Rectal smooth muscle tissue (tissue), 1 donor: Measurements from ENCODE around the gene NBEAL2.
"Not testable (repeated sequence)": the region's sequence is repeated elsewhere in the genome, so short reads cannot be mapped to it uniquely, and the experiment has no call there.

ENCODE experiments used
- H3K27ac ChIP-seq: one replicate; pipeline ENCODE4 v1.7.0; 2013; ENCODE audit warnings: low read depth, low read length, inconsistent platforms
- H3K27me3 ChIP-seq: one replicate; pipeline ENCODE4 v1.7.0; 2013; ENCODE audit warnings: low read length; ENCODE audit not compliant: control insufficient read depth, insufficient read depth
- H3K36me3 ChIP-seq: one replicate; pipeline ENCODE4 v1.7.0; 2013; ENCODE audit warnings: low read length; ENCODE audit not compliant: control insufficient read depth, insufficient read depth
- H3K4me1 ChIP-seq: one replicate; pipeline ENCODE4 v1.7.0; 2013; ENCODE audit warnings: low read length; ENCODE audit not compliant: control insufficient read depth, insufficient read depth
- H3K4me3 ChIP-seq: one replicate; pipeline ENCODE4 v1.7.0; 2013; ENCODE audit warnings: low read length
- H3K9ac ChIP-seq: one replicate; pipeline ENCODE4 v1.7.0; 2013; ENCODE audit warnings: low read length

The NBEAL2 gene

DNA sequence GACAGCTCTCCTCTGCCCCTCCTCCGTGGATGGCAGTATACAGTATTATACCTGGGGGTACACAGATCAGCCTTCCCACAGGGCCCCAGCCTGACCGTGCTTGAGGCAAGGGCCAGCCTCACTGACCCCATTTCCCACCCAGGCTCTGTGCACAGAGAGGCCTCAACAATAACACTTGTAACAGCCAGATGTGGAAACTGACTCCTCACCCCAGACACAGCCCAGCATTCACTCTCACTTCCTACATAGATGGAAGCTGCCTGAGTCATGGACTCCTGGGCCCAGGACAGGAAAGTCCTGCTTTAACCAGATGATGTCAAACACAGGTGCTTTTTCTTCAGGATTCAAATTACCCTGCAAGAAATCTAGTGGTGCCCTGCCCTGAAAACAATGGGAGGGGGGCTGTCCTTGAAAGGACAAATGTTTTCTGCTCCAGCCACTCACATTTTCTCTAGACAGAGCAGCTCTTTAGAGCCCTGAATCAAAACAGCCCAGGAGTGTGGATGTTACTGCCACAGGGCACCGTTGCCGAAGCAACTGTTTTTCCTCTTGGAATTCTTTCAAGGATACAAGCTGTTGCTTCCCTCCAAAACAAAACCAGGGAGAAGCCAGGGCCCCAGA lies 19.3 kb upstream of the NBEAL2 start:
- Histone ChIP-seq H3K36me3 (peaks cover 2% of the 10 kb centered on the region), H3K27me3 (no peaks in the 10 kb centered on the region), H3K4me1 (peaks cover 27% of the 10 kb centered on the region), H3K9ac (peak overlapping the region; percentile 7), H3K4me3 (no peak overlapping the region), H3K27ac (peak overlapping the region; percentile 80)

DNA sequence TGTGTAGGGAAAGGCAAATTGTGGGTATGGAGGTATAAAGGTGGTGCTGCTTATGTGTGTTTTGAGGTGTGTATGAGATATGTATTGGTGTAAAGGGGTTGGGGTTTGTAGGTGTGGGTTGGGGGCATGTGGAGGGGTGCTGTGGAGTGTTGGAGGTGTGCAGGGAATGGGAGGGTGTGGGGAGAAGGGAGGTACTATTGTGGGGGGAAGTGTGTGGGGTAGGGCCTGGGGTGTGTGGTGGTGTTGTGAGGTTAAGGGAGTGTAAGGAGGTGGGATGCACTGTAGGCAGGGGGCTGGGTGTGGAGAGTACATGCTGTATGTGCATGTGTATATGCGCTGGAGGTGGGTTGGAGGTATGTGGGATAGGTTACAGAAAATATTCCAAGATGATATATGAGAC lies 18.6 kb upstream of the NBEAL2 start:
- no peak overlapping the region for H3K4me3 ChIP-seq
- peaks cover 27% of the 10 kb centered on the region for H3K4me1 ChIP-seq
- H3K36me3 ChIP-seq = peaks cover 2% of the 10 kb centered on the region
- no peaks in the 10 kb centered on the region for H3K27me3 ChIP-seq
- H3K27ac ChIP-seq = peak overlapping the region; percentile 80
- no peak overlapping the region for H3K9ac ChIP-seq

DNA sequence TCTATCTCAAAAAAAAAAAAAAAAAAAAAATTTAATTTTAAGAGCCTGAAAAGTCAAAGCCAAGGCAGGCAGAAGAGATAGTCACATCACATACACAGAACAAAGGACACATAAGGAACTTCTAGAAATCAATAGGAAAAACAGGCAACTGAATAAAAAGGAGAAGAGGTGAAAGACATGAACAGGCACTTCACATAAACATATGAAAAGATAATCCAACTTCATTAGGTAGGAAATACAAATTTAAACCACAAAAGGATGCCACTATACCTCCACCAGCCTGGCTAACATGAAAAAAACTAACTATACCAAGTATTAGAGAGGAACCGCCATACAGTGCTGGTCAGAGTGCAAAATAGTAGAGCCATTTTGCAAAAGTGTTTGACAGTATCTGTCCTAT lies 17.0 kb upstream of the NBEAL2 start:
- H3K27ac ChIP-seq = no peak overlapping the region

DNA sequence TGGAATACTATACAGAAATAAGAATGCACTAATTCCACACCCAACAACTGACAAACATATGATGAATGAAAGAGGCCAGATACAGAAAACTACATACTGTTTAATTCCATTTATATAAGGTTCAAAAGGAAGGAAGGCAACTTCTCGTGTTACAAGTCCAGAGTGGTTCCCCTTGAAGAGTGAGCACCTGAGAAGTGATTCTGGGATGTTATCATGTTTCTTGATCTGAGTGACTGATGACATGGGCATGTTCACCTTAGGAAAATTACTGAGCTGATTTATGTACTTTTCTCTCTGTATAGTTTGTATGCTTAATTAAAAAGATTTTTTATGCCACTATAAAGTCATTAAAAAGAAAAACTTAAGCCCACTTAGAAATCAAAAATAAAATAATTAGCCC lies 16.5 kb upstream of the NBEAL2 start:
- Histone ChIP-seq H3K36me3 (peaks cover 2% of the 10 kb centered on the region), H3K4me1 (peaks cover 27% of the 10 kb centered on the region), H3K4me3 (no peak overlapping the region), H3K9ac (no peak overlapping the region), H3K27ac (no peak overlapping the region), H3K27me3 (no peaks in the 10 kb centered on the region)

More for the DNA sequence above, 17.0 kb upstream of the NBEAL2 start:
- peaks cover 2% of the 10 kb centered on the region for H3K36me3 ChIP-seq
- H3K9ac ChIP-seq = no peak overlapping the region
- H3K27me3 ChIP-seq = no peaks in the 10 kb centered on the region
- peaks cover 27% of the 10 kb centered on the region for H3K4me1 ChIP-seq
- H3K4me3 ChIP-seq = no peak overlapping the region

DNA sequence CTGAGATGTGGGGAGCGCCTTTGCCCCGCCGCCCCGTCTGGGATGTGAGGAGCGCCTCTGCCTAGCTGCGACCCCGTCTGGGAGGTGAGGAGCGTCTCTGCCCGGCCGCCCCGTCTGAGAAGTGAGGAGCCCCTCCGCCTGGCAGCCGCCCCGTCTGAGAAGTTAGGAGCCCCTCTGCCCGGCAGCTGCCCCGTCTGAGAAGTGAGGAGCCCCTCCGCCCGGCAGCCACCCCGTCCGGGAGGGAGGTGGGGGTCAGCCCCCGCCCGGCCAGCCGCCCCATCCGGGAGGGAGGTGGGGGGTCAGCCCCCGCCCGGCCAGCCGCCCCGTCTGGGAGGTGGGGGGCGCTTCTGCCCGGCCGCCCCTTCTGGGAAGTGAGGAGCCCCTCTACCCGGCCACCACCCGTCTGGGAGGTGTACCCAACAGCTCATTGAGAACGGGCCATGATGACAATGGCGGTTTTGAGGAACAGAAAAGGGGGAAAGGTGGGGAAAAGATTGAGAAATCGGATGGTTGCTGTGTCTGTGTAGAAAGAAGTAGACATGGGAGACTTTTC lies 15.4 kb upstream of the NBEAL2 start:
- not testable (repeated sequence) for H3K36me3 ChIP-seq, H3K27ac ChIP-seq, H3K9ac ChIP-seq, H3K27me3 ChIP-seq, H3K4me3 ChIP-seq
- H3K4me1 ChIP-seq = peaks cover 22% of the 10 kb centered on the region

DNA sequence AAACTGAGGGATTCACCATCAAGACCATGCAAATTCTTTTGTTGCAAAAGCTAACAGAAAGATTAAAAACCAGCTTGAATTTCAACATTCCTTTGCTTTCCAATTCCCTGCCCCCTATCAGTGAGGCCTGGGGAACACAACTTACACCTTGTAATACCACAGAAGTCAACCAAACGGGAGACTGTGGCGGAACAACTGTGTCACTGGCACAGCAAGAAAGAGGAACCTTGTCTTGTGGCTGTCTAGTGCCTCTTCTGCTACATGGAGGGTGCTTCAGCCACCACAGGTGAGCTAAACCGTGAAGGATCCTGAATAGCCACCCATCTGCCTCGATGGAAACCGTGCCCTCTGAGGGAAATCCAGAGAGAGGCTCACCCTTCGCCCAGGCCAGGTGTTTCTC lies 14.3 kb upstream of the NBEAL2 start:
- Histone ChIP-seq H3K27ac (no peak overlapping the region), H3K4me1 (peaks cover 11% of the 10 kb centered on the region), H3K27me3 (no peaks in the 10 kb centered on the region), H3K9ac (no peak overlapping the region), H3K4me3 (no peak overlapping the region), H3K36me3 (peaks cover 2% of the 10 kb centered on the region)

DNA sequence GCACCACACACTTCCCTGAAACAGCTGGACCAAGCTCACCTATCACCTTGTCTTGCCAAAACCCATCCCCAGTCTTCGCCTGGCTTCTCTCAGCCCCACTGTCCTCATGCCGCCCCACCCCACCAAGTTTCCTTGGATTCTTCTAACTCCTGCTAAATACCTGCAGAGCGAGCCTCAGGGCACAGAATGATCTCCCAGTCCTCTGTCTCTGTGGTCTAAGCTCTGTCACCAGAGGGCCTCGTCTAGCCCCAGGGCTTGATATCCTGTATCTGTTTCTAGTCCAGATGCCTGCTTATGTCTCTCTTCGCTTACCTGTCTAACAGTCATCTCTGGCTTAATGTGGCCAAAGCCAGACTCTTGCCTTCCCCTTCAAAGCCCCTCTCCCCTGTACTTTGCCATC lies 12.7 kb upstream of the NBEAL2 start:
- Histone ChIP-seq H3K36me3 (peaks cover 2% of the 10 kb centered on the region), H3K27me3 (no peaks in the 10 kb centered on the region), H3K27ac (no peak overlapping the region), H3K4me1 (peaks cover 12% of the 10 kb centered on the region), H3K4me3 (no peak overlapping the region), H3K9ac (no peak overlapping the region)

DNA sequence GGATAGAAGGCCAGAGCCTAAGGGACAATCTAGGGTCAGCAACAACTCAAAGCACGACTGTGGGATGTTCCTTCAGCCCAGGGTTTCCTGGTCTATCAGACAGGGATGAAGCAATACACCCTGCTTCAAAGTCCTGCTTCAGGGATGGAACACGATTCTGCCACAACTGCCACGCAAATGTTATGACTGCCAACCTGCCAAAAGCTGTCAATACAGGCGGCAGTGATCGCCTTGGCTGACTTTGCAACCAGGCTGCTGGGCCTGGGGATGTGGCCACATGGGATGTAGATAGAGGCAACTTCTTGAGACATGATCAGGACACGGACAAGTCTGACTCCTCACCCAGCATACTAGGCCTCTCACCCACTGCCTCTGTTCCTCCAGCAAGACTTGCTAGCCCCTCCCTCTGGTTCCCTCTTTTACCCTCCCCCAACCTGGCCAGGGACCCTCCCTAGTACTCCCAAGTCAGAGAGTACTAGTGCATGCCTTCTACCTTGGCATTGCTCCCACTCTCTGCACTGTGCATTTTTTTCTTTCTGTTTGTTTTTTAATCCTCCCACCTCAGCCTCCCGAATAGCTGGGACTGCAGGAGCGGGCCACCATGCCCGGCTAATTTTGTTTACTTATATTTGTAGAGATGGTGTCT lies 10.6 kb upstream of the NBEAL2 start:
- H3K27me3 ChIP-seq = no peaks in the 10 kb centered on the region
- H3K4me3 ChIP-seq = no peak overlapping the region
- H3K9ac ChIP-seq = no peak overlapping the region
- no peak overlapping the region for H3K27ac ChIP-seq
- H3K36me3 ChIP-seq = no peaks in the 10 kb centered on the region
- H3K4me1 ChIP-seq = peaks cover 12% of the 10 kb centered on the region

DNA sequence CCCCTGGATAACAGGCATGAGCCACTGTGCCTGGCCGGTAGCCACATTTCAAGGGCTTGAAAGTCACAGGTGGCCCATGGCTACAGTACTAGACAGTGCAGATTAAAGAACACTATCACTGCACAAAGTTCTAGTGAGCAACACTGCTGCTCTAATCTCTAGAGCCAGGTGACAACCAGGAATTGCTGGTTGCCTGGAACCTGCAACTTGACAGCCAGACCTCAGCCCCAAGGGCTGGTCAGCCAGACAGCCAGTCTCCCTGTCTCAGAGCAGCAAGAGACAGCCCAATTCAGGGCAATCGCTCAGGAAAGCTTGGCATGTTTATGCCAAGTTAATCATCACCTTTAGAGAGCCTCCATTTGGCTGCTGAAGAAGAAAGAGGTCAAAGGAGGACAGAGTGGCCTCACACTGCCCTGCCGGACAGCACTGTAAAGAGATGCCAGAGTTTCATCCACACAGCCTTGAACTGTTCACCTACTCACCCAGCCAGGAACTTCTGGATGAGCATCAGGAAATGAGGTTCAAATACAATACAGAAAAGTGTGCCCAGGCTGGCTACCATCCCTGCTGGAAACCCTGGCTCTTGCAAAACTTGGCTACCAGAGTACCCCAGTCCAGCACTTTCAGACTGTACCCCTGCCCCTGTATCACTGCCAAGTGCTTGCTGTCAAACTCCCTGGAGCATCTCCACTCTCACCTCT lies 8.9 kb upstream of the NBEAL2 start:
- Histone ChIP-seq H3K4me3 (no peak overlapping the region), H3K4me1 (peaks cover 12% of the 10 kb centered on the region), H3K36me3 (no peaks in the 10 kb centered on the region), H3K27ac (no peak overlapping the region), H3K9ac (no peak overlapping the region), H3K27me3 (no peaks in the 10 kb centered on the region)

DNA sequence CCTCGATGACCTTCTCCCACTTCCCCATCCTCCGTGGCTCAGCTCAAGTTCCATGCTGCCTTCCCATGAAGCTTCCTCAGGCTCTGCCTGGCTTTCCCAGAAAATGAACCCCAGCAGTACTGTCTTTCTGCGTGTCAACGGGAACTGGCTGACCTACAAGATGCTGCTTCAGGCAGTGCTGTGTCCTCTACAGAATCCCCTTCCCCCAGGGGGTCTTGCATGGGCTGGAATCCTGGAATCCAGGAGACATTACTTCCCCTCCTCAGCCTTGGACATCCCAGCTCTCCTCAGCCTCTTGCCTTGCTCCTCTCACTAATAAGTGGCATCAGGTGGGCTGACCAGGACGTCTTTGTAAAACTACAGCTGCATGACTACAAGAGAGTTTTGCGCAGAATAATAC lies 8.3 kb upstream of the NBEAL2 start:
- no peak overlapping the region for H3K9ac ChIP-seq
- H3K36me3 ChIP-seq = peaks cover 3% of the 10 kb centered on the region
- peak overlapping the region; percentile 2 for H3K4me3 ChIP-seq
- peaks cover 12% of the 10 kb centered on the region for H3K4me1 ChIP-seq
- H3K27me3 ChIP-seq = no peaks in the 10 kb centered on the region
- no peak overlapping the region for H3K27ac ChIP-seq

DNA sequence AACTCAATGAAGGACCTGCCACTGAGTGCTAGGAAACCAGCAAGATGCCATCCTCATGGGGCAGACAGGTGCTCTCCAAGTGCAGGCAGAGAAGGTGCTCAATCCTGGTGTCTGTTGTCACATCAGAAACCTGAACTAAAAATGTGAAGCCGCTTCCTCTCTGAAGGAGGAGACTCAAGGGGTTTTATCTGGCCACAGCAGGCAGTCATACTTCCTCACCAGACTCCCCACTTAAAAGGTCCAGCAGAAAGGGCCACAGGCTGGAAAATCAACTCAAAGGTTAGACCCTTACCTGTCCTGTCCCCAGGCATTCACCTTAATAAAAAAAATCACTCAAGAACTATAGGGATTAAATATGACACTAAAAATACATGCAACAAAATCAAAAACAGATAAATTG lies 7.7 kb upstream of the NBEAL2 start:
- H3K27ac ChIP-seq = no peak overlapping the region

DNA sequence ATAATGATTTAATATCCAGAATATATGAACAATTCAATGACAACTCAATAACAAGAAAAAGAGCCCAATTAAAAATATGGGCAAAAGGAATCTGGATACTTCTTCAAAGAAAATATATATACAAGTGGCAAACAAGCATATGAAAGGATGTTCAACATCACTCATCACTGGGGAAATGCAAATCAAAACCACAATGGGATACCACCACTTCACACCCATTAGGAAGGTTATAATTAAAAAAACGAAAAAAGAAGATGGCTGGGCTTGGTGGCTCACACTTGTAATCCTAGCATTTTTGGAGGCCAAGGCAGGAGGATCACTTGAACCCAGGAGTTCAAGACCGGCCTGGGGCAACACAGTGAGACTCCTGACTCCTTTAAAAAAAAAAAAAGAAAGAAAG lies 7.1 kb upstream of the NBEAL2 start:
- Histone ChIP-seq H3K9ac (no peak overlapping the region), H3K27me3 (no peaks in the 10 kb centered on the region), H3K36me3 (peaks cover 3% of the 10 kb centered on the region), H3K4me3 (no peak overlapping the region), H3K27ac (no peak overlapping the region), H3K4me1 (peaks cover 12% of the 10 kb centered on the region)

More for the DNA sequence above, 7.7 kb upstream of the NBEAL2 start:
- Histone ChIP-seq H3K4me3 (no peak overlapping the region), H3K4me1 (peaks cover 12% of the 10 kb centered on the region), H3K9ac (no peak overlapping the region), H3K27me3 (no peaks in the 10 kb centered on the region), H3K36me3 (peaks cover 3% of the 10 kb centered on the region)
